HG02973 (cell line): Measurements from ENCODE around the gene NPIPA8.
"Not testable (repeated sequence)": the region's sequence is repeated elsewhere in the genome, so short reads cannot be mapped to it uniquely, and the experiment has no call there.

Experiments used
- ATAC-seq: cut with Tn5 transposase; IDR thresholded peaks from one replicate; pipeline ENCODE4 v1.9.1; 2021; ENCODE audit warnings: moderate library complexity; ENCODE audit not compliant: unreplicated experiment

NPIPA8 gene

GRCh38 chr16:18336636-18337035 is at the start of gene NPIPA8:
Gene NPIPA8 (minus strand): TSS chr16:18336736. CDS start chr16:18332662, 4,074 bp downstream.
- not testable (repeated sequence) for ATAC-seq

- not testable (repeated sequence) for ATAC-seq
These were observed 48.7 kb upstream of the NPIPA8 start for GRCh38 chr16:18385285-18385684.

GRCh38 chr16:18384869-18385268 is 48.3 kb upstream of the NPIPA8 start:
- ATAC-seq, result not testable (repeated sequence)

GRCh38 chr16:18384098-18384636 is 47.6 kb upstream of the NPIPA8 start:
- not testable (repeated sequence) for ATAC-seq

GRCh38 chr16:18382696-18383095 is 46.2 kb upstream of the NPIPA8 start:
- not testable (repeated sequence) for ATAC-seq

- ATAC-seq, result not testable (repeated sequence)
These were observed 11.2 kb upstream of the NPIPA8 start for GRCh38 chr16:18347742-18348141.

GRCh38 chr16:18346993-18347392 is 10.5 kb upstream of the NPIPA8 start:
- not testable (repeated sequence) for ATAC-seq

GRCh38 chr16:18344634-18345033 is 8.1 kb upstream of the NPIPA8 start:
- not testable (repeated sequence) for ATAC-seq

- ATAC-seq, result not testable (repeated sequence)
These were observed 5.5 kb upstream of the NPIPA8 start for GRCh38 chr16:18341986-18342385.

GRCh38 chr16:18341417-18341960 is 5.0 kb upstream of the NPIPA8 start:
- ATAC-seq, result not testable (repeated sequence)

GRCh38 chr16:18339210-18339609 is 2.7 kb upstream of the NPIPA8 start:
- ATAC-seq, result not testable (repeated sequence)

GRCh38 chr16:18311811-18312210 is 24.7 kb downstream of the NPIPA8 start:
- ATAC-seq, result not testable (repeated sequence)

GRCh38 chr16:18309159-18309558 is 27.4 kb downstream of the NPIPA8 start:
- not testable (repeated sequence) for ATAC-seq

GRCh38 chr16:18307241-18307640 is 29.3 kb downstream of the NPIPA8 start:
- ATAC-seq, result not testable (repeated sequence)

- not testable (repeated sequence) for ATAC-seq
These were observed 30.5 kb downstream of the NPIPA8 start for GRCh38 chr16:18306066-18306465.

GRCh38 chr16:18303059-18303706 is 33.4 kb downstream of the NPIPA8 start:
- not testable (repeated sequence) for ATAC-seq

GRCh38 chr16:18297714-18298113 is 38.8 kb downstream of the NPIPA8 start:
- not testable (repeated sequence) for ATAC-seq

- ATAC-seq, result not testable (repeated sequence)
These were observed 39.6 kb downstream of the NPIPA8 start for GRCh38 chr16:18296931-18297330.

- not testable (repeated sequence) for ATAC-seq
These were observed 42.2 kb downstream of the NPIPA8 start for GRCh38 chr16:18294371-18294770.

- ATAC-seq, result not testable (repeated sequence)
These were observed 43.1 kb downstream of the NPIPA8 start for GRCh38 chr16:18293337-18293956.

- not testable (repeated sequence) for ATAC-seq
These were observed 45.6 kb downstream of the NPIPA8 start for GRCh38 chr16:18290959-18291358.

GRCh38 chr16:18286342-18286741 is 50.2 kb downstream of the NPIPA8 start:
- ATAC-seq, result not testable (repeated sequence)
